K562 (cell line): ENCODE results near the gene PAIP2. TPM values are rescaled to one million over a fixed set of nuclear protein-coding genes. Genes with fewer than 3 reads are reported as not detected.
A peak's percentile ranks its signal among the peaks of the same experiment; 100 is the strongest.

Source experiments
- ATF7 ChIP-seq: fragments of 450-650 bp; IDR thresholded peaks from 2 replicates; pipeline ENCODE4 v1.7.1; 2014; ENCODE audit warnings: mild to moderate bottlenecking, moderate library complexity
- CBX2 ChIP-seq: fragments of 200-600 bp; sonication (generic); IDR thresholded peaks from one replicate; pipeline ENCODE4 v1.6.1; 2012; ENCODE audit warnings: mild to moderate bottlenecking, low read length, inconsistent platforms; ENCODE audit not compliant: insufficient read depth, poor library complexity, severe bottlenecking
- CCAR2 ChIP-seq: fragments of 200-400 bp; formaldehyde crosslinking; IDR thresholded peaks from 2 replicates; pipeline ENCODE4 v1.6.1; 2017; ENCODE audit warnings: mild to moderate bottlenecking, low read depth, low read length
- CCNT2 ChIP-seq: IDR thresholded peaks from 2 replicates; pipeline ENCODE4 v1.6.1; 2011; ENCODE audit warnings: borderline replicate concordance, low read depth, mild to moderate bottlenecking, moderate library complexity, mixed read lengths, low read length; ENCODE audit not compliant: insufficient read length; ENCODE audit errors: extremely low read depth
- HDAC2 ChIP-seq: fragments of 450-650 bp; IDR thresholded peaks from 2 replicates; pipeline ENCODE4 v1.6.1; 2016; ENCODE audit warnings: mild to moderate bottlenecking
- MIER1 ChIP-seq: fragments of 450-650 bp; IDR thresholded peaks from 2 replicates; pipeline ENCODE4 v1.6.1; 2016; ENCODE audit warnings: antibody characterized with exemption, mild to moderate bottlenecking, low read depth
- NFIC ChIP-seq: fragments of 450-650 bp; IDR thresholded peaks from 2 replicates; pipeline ENCODE4 v1.6.1; 2017; ENCODE audit warnings: mild to moderate bottlenecking, inconsistent platforms
- PCBP1 ChIP-seq: fragments of 200-400 bp; formaldehyde crosslinking; IDR thresholded peaks from 2 replicates; pipeline ENCODE4 v1.6.1; 2018; ENCODE audit warnings: mild to moderate bottlenecking, low read depth, low read length; ENCODE audit not compliant: poor library complexity, severe bottlenecking
- PTRF ChIP-seq: fragments of 450-650 bp; IDR thresholded peaks from 2 replicates; pipeline ENCODE4 v1.6.1; 2016; ENCODE audit warnings: mild to moderate bottlenecking, missing genetic modification characterization, missing compliant biosample characterization
- RAD21 ChIP-seq, 2 experiments: fragments of 250-450 bp in 1 of 2; fragments of 450-650 bp in 1 of 2; sonication (Bioruptor Pico) in 1 of 2; formaldehyde crosslinking in 1 of 2; IDR thresholded peaks in 1 of 2; conservative IDR thresholded peaks in 1 of 2; 2 replicates each; pipeline versions ENCODE4 v1.4.0 to v1.8.0; 2020 to 2022; ENCODE audit warnings: mild to moderate bottlenecking in 2 of 2, moderate library complexity in 1 of 2
- RHOXF2B ChIP-seq: fragments of 250-450 bp; sonication (Bioruptor Pico); conservative IDR thresholded peaks from 2 replicates; pipeline ENCODE4 v1.5.1; 2021
- TEAD1 ChIP-seq, 2 experiments: fragments of 450-650 bp in 1 of 2; sonication (generic) in 1 of 2; formaldehyde crosslinking; IDR thresholded peaks; 2 replicates each; pipeline versions ENCODE4 v1.4.0 to v1.8.0; 2020 to 2022; ENCODE audit warnings: mild to moderate bottlenecking in 2 of 2, missing genetic modification reagents in 1 of 2
- TRIM24 ChIP-seq, 2 experiments: fragments of 450-650 bp; IDR thresholded peaks; 2 replicates each; pipeline ENCODE4 v1.6.1; 2016
- U2AF1 ChIP-seq: fragments of 200-400 bp; formaldehyde crosslinking; optimal IDR thresholded peaks from 2 replicates; pipeline ENCODE3; 2017; ENCODE audit warnings: mild to moderate bottlenecking, low read depth, low read length, moderate library complexity
- ZNF408 ChIP-seq: fragments of 250-450 bp; sonication (Bioruptor Pico); IDR thresholded peaks from 2 replicates; pipeline ENCODE4 v1.4.0; 2020; ENCODE audit warnings: low read depth, mild to moderate bottlenecking, moderate library complexity
- polyA plus RNA-seq, 8 experiments: library from polyadenylated mRNA; depleted of rRNA in 4 of 8; stranded (reverse) in 5 of 8; unstranded in 3 of 8; fragments of >200 nt; fragmentation: Nextera tagmentation in 2 of 8; fragmentation: Illumina TruSeq in 1 of 8; extraction: Ambion mirVana in 2 of 8; extraction: Trizol in 1 of 8; gene quantifications; 2 replicates each; pipeline versions ENCODE4 v1.2.1 to v1.2.3, GENCODE V29; 2011 to 2014; ENCODE audit warnings: inconsistent platforms in 1 of 8, missing spikeins in 1 of 8
- total RNA-seq, 7 experiments: library from RNA; depleted of rRNA in 6 of 7; stranded (reverse); fragments of >200 nt in 6 of 7; fragmentation: Illumina TruSeq in 2 of 7; extraction: Trizol in 2 of 7; gene quantifications; 2 replicates each; pipeline versions ENCODE4 v1.2.1 to v1.2.3, GENCODE V29; 2011 to 2021; ENCODE audit warnings: low replicate concordance in 1 of 7
- TF ChIP-seq, protein P1 (sequence below), 2 experiments: IDR thresholded peaks; 2 replicates each; pipeline ENCODE4 v1.6.1; 2011; ENCODE audit warnings: borderline replicate concordance in 1 of 2, control low read depth in 1 of 2, low read depth in 1 of 2, low read length in 1 of 2, mild to moderate bottlenecking in 1 of 2, mixed read lengths in 1 of 2, moderate library complexity in 1 of 2; ENCODE audit not compliant: insufficient read depth in 1 of 2, insufficient read length in 1 of 2, poor library complexity in 1 of 2, severe bottlenecking in 1 of 2; ENCODE audit errors: extremely low read depth in 1 of 2
- TF ChIP-seq, protein P2 (sequence below): fragments of 450-650 bp; IDR thresholded peaks from 2 replicates; pipeline ENCODE4 v1.6.1; 2014; ENCODE audit warnings: low read depth, mild to moderate bottlenecking, moderate library complexity, borderline replicate concordance
- TF ChIP-seq, protein P3 (sequence below), 2 experiments: fragments of 450-650 bp in 1 of 2; sonication (generic) in 1 of 2; formaldehyde crosslinking in 1 of 2; IDR thresholded peaks in 1 of 2; conservative IDR thresholded peaks in 1 of 2; 2 replicates each; pipeline versions ENCODE4 v1.6.1 to v1.8.1; 2016 to 2023; ENCODE audit warnings: mild to moderate bottlenecking in 2 of 2, moderate library complexity in 2 of 2, inconsistent platforms in 1 of 2, missing genetic modification reagents in 1 of 2
- TF ChIP-seq, protein P4 (sequence below): sonication (generic); formaldehyde crosslinking; IDR thresholded peaks from 2 replicates; pipeline ENCODE4 v1.4.0; 2020; ENCODE audit warnings: mild to moderate bottlenecking, missing genetic modification reagents

PAIP2 gene
- total and polyA plus RNA-seq, 9 of the 15 experiments (the other 6 are each of a cell fraction or from before 2014, with no cell fraction given), result 78.3 to 187 (median 128) TPM

DNA sequence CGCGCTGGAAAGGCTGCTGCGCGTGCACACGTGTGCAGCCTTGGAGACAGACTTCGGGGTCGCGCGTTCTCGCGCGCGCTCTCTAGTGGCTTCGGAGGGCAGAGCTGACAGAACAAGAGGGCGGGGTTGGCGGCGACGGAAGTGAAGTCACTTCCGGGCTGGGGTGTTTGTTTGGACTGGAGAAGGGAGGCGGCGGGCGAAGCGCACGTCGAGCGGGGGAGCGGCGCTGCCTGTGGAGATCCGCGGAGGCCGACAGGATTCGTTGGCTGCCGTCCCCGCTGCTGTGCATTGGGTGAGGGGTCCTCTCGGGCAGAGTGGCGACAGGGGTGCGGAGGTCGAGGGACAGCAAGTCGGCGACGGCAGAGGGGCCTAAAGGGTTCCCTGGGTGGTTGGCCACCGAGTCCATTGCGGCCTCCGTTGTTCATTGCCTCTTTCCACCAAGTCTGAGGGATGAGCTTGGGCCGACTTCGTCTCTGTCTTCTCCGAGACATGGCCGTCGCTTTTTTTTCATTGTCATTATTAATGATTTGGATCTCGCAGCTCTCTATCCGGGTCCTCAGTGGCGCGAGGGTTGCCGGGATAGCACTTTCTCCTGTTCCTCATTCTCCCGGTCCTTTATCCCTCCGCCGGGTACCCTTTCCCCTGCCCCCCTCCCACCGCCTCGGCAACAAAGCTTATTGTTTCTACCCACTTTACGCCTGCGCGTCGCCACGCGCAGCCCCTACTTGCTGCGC, at the start of gene PAIP2 (continued):
- TF ChIP-seq U2AF1 (no peak), CCNT2 (peak; percentile 74), RHOXF2B (CRISPR knock-in tag) (no peak), NFIC (peak; percentile 75), MIER1 (no peak), TRIM24 (IDR thresholded peaks at IDR 0.05) (peak in 1 of 2 experiments; percentile 50; a peak in 1 of 4 replicates), ZNF408 (CRISPR knock-in tag) (no peak), RAD21 (CRISPR knock-in tag; conservative IDR thresholded peaks at IDR 0.05 in 1 of 2, IDR thresholded peaks at IDR 0.05 in 1 of 2) (peak; percentile 36 to 55), ATF7 (peak; percentile 94), HDAC2 (peak; percentile 54; the same call in 1 of the 2 replicates), CCAR2 (no peak), PCBP1 (peak; percentile 70), PTRF (tag) (no peak), TEAD1 (CRISPR knock-in tag; IDR thresholded peaks at IDR 0.05) (peak; percentile 8 to 77; a peak in 1 of 4 replicates), CBX2 (no peak)
- TF ChIP-seq, protein P1, sequence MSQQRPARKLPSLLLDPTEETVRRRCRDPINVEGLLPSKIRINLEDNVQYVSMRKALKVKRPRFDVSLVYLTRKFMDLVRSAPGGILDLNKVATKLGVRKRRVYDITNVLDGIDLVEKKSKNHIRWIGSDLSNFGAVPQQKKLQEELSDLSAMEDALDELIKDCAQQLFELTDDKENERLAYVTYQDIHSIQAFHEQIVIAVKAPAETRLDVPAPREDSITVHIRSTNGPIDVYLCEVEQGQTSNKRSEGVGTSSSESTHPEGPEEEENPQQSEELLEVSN (IDR thresholded peaks at IDR 0.05; ENCODE audit: borderline replicate concordance in 1 of 2, extremely low read depth in 1 of 2, insufficient read depth in 1 of 2, insufficient read length in 1 of 2, low read depth in 1 of 2, low read length in 1 of 2, poor library complexity in 1 of 2, severe bottlenecking in 1 of 2), result peak; percentile 64 to 70
- TF ChIP-seq, protein P2, sequence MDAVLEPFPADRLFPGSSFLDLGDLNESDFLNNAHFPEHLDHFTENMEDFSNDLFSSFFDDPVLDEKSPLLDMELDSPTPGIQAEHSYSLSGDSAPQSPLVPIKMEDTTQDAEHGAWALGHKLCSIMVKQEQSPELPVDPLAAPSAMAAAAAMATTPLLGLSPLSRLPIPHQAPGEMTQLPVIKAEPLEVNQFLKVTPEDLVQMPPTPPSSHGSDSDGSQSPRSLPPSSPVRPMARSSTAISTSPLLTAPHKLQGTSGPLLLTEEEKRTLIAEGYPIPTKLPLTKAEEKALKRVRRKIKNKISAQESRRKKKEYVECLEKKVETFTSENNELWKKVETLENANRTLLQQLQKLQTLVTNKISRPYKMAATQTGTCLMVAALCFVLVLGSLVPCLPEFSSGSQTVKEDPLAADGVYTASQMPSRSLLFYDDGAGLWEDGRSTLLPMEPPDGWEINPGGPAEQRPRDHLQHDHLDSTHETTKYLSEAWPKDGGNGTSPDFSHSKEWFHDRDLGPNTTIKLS, result peak; percentile 62; the same call in 1 of the 2 replicates
- TF ChIP-seq, protein P3, sequence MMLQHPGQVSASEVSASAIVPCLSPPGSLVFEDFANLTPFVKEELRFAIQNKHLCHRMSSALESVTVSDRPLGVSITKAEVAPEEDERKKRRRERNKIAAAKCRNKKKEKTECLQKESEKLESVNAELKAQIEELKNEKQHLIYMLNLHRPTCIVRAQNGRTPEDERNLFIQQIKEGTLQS (IDR thresholded peaks at IDR 0.05), result peak; percentile 44; the same call in 1 of the 2 replicates
- TF ChIP-seq, protein P3 (CRISPR knock-in tag; conservative IDR thresholded peaks at IDR 0.05), result no peak
- TF ChIP-seq, protein P4, sequence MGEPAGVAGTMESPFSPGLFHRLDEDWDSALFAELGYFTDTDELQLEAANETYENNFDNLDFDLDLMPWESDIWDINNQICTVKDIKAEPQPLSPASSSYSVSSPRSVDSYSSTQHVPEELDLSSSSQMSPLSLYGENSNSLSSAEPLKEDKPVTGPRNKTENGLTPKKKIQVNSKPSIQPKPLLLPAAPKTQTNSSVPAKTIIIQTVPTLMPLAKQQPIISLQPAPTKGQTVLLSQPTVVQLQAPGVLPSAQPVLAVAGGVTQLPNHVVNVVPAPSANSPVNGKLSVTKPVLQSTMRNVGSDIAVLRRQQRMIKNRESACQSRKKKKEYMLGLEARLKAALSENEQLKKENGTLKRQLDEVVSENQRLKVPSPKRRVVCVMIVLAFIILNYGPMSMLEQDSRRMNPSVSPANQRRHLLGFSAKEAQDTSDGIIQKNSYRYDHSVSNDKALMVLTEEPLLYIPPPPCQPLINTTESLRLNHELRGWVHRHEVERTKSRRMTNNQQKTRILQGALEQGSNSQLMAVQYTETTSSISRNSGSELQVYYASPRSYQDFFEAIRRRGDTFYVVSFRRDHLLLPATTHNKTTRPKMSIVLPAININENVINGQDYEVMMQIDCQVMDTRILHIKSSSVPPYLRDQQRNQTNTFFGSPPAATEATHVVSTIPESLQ (CRISPR knock-in tag), result no peak
